Inferior parietal cortex (tissue), 1 donor: ENCODE measurements around the gene TBC1D17.

Experiments
- DNase-seq: peaks from one replicate; pipeline ENCODE4 v3.0.0-alpha.2; 2016; ENCODE audit errors: extremely low spot score

TBC1D17 gene

DNA sequence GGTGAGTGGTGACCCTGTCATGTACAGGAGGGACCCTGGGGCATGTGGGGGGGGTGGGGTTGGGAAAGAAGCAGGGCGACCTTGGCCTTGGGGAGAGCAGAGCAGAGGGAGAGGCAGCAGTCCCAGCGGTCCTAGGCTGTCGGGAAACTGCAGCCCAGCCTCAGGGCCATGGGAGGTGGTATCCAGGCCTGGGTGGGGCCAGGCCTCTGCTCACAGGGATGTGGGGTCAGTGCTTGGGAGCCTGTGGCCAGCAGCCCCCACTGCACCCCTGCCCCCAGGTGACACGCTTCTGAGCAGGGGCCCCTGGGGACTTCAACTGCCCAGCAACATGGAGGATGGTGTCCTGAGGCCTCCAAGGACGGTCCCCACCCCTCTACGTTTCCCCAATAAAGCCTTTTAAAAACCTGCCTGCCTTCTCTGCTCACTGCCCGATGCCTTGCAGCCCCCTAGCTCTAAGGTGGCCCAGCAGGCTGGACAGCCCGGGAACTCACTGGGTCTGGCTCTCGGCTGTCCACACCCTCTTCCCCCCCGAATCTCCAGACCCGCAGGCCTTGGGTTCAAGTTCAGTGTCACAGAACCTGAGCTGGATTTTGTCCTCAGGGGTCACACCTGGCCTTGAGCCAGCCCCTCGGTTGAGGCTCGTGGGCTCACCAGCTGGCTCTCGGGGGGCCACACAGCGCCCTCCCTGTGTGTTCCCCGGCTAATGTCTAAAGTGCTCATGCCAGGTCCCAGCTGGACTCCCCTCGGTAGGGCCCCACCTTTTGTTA lies 17.0 kb upstream of the TBC1D17 start:
- no peak for DNase-seq

DNA sequence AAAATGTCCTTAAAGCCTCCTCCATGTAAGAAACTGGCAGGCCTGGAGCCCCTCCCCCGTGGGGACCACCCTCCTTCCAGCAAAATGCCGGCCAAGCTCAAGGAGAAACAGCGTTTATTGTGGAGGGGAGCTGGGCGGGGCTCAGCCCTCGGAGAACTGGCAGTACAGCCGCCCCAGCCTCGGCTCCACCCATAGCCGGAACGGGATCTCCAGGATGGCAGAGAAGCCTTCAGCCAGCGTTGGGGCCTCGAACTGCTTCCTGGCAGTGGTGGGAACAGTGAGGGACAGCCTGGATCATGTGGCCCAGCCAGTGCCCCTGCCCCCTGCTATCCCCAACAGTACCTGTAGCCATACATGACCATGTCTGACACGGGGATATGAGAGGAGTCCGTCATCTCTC lies 16.4 kb upstream of the TBC1D17 start:
- no peak for DNase-seq

GRCh38 chr19:49861541-49862378 lies 15.7 kb upstream of the TBC1D17 start:
- no peak for DNase-seq

- DNase-seq: no peak
These were observed 14.9 kb upstream of the TBC1D17 start for GRCh38 chr19:49862391-49863253.

GRCh38 chr19:49863254-49863934 lies 14.1 kb upstream of the TBC1D17 start:
- no peak for DNase-seq

- no peak for DNase-seq
These were observed 13.6 kb upstream of the TBC1D17 start for GRCh38 chr19:49863935-49864320.

GRCh38 chr19:49864890-49865289 lies 12.6 kb upstream of the TBC1D17 start:
- no peak for DNase-seq

- DNase-seq: peak; percentile 89
These were observed 10.3 kb upstream of the TBC1D17 start, which contains the start of gene PNKP for GRCh38 chr19:49866933-49867782. Gene PNKP, minus strand, starts transcription at chr19:49867576. Its CDS starts 372 bp downstream, at chr19:49867204.

GRCh38 chr19:49869009-49869483 lies 8.5 kb upstream of the TBC1D17 start:
- no peak for DNase-seq

DNA sequence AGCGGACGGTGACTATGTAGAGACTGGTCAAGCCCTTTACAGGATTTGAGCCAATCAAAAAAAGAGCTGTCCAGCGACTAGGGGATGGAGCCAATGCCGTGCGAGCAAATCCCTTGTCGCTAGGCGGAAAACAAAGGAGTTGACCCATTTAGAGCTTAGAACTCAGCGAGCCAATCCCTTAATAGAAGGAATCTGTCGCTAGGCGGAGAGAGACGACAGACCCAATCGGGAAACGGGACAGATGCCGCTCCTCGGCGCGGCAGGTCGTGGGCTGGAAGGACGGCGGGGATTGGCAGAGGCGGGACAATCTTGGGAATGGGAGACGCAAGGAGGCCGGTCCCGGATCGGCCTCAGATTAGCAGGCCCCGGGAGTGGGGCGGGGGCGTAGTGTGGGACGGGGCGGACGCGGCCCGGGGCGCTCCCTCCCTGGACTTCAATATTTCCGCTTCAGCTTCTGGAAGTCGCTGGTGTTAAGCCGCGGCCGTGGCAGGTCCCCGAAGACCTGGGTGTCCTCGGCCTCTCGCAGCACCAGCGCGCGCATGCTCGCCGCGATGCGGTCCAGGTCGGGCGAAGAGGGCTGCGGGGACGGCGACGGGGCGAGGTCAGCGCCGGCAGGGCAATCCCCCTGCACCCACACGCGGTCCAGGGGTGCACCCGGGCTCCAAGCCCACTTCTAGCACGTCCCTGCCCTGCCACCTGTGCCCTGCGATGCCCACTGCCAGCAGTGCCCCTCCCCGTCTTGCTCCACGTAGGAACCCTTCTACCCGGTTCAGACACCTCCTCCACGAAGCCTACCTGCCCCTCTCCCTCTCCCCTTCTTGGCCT lies 7.8 kb upstream of the TBC1D17 start:
- DNase-seq: peak; percentile 100

- no peak for DNase-seq
These were observed 7.1 kb upstream of the TBC1D17 start for GRCh38 chr19:49870309-49870901.

DNA sequence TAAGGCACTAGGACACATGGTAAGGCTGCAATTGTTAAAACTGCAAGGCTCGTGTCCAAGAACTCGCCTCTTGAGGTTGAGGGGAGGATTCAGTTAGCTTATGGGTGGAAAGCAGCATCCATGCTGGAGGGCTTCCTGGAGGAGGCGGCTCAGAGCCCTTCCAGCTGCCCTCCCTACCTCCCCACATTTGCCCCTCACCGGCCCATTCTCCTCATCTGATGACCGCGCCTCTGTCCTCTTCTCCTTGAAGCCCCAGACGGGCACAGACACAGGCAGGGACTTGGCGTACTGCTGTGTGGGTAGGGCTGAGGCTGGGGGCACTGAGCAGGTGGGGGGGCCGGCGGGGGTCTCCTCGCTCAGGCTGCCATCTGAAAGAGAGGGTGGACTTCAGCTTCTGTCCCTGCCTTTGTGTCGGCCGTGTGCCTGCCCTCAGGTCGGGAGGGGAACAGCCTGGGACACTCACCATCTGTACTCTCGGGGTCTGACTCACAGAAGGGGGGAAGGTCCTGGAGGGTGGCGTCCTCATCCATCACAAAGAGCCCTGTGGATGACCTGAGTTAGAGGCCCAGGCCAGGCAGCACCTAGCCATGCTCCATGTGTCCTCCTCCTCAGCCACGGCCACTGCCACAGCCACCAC lies 6.0 kb upstream of the TBC1D17 start:
- DNase-seq: no peak

- no peak for DNase-seq
These were observed 5.0 kb upstream of the TBC1D17 start for GRCh38 chr19:49872245-49873128.

DNA sequence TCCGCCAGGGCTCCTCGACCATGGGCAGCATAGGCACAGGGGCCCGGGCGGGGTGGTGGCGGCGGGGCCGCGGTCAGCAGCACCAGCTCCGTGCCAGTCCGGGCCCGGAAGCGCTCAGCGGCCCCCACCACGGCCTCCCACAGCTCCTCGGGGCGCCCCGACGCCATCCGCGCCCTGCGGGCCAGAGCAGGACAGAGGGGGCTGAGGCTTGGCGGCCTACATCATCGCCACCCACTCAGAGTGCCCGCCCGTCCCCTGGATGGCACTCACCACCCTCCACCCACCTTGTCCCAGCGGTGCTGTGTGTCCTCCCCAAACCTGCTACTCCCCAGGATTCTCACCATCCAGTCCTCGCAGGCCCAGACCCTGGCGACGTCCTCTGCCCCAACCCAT lies 4.4 kb upstream of the TBC1D17 start:
- DNase-seq: no peak

GRCh38 chr19:49873834-49874233 lies 3.7 kb upstream of the TBC1D17 start:
- DNase-seq: no peak

DNA sequence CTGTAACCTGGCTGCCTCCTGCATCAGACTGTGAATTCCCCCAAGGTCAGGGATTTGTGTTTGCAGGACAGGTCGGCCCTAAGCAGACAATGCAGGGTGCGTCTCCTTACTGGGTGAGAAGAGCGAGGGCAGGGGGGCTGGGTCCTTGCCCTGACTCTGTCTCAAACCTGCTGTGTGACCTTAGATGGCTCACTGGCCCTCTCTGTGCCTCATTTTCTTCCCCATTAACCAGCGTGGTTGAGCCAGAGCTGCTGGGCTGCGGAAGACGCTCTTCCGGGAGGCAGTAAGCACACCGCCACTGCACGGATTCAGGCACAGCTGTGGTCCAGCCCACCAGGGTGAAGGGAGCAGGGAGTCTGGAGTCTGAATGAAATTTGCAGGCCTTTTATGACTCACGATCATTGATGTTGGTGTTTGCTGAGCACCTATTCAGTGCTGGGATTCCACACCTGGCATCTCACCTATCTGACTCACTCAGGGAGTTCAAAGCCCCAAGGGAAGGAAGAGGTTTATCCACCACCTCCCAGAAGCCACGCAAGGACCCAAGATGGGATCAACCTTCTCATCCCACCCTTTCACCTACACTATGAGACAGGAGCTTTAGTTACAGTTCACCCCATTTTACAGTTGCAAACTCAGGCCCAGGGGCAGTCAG lies 2.9 kb upstream of the TBC1D17 start:
- no peak for DNase-seq

DNA sequence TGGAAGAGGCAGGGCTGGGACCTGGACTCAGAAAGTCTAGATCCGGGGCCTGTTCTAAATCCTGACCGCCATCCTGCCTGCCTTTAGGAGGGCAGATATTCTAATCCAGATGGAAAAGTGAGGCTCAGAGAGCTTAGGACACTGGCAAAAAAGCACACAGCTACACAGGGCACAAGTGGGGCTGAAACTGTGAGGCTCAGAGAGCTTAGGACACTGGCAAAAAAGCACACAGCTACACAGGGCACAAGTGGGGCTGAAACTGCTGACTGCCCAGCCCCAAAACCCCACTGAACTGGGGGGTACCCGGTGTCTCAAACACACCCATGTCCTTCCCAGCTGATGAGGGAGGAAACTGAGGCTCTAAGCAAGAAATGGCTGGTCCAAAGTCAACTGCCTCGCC lies 2.3 kb upstream of the TBC1D17 start:
- DNase-seq: no peak
